ENCODE measurements around the gene TRAF3IP1.
"Not testable (repeated sequence)": the region's sequence is repeated elsewhere in the genome, so short reads cannot be mapped to it uniquely, and the experiment has no call there.

Gene TRAF3IP1

GRCh38 chr2:238313991-238314350, 6.3 kb upstream of the TRAF3IP1 start:
- TF ChIP-seq, protein P1, sequence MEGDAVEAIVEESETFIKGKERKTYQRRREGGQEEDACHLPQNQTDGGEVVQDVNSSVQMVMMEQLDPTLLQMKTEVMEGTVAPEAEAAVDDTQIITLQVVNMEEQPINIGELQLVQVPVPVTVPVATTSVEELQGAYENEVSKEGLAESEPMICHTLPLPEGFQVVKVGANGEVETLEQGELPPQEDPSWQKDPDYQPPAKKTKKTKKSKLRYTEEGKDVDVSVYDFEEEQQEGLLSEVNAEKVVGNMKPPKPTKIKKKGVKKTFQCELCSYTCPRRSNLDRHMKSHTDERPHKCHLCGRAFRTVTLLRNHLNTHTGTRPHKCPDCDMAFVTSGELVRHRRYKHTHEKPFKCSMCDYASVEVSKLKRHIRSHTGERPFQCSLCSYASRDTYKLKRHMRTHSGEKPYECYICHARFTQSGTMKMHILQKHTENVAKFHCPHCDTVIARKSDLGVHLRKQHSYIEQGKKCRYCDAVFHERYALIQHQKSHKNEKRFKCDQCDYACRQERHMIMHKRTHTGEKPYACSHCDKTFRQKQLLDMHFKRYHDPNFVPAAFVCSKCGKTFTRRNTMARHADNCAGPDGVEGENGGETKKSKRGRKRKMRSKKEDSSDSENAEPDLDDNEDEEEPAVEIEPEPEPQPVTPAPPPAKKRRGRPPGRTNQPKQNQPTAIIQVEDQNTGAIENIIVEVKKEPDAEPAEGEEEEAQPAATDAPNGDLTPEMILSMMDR (IDR thresholded peaks at IDR 0.05; ENCODE audit: borderline replicate concordance, control extremely low read depth, extremely low read depth, insufficient read depth, missing control alignments): no peak
- in situ Hi-C loops (cut with MboI; ENCODE audit: low sequenced_read_pairs, unreplicated experiment): no loop called here
- no peak for DNase-seq (ENCODE audit: low spot score)

- TF ChIP-seq, protein P1 (IDR thresholded peaks at IDR 0.05; ENCODE audit: borderline replicate concordance, control extremely low read depth, extremely low read depth, insufficient read depth, missing control alignments): no peak
- in situ Hi-C loops (cut with MboI; ENCODE audit: low sequenced_read_pairs, unreplicated experiment): no loop called here
- no peak for DNase-seq (ENCODE audit: low spot score)
These were observed 5.7 kb upstream of the TRAF3IP1 start for GRCh38 chr2:238314576-238314975.

DNA sequence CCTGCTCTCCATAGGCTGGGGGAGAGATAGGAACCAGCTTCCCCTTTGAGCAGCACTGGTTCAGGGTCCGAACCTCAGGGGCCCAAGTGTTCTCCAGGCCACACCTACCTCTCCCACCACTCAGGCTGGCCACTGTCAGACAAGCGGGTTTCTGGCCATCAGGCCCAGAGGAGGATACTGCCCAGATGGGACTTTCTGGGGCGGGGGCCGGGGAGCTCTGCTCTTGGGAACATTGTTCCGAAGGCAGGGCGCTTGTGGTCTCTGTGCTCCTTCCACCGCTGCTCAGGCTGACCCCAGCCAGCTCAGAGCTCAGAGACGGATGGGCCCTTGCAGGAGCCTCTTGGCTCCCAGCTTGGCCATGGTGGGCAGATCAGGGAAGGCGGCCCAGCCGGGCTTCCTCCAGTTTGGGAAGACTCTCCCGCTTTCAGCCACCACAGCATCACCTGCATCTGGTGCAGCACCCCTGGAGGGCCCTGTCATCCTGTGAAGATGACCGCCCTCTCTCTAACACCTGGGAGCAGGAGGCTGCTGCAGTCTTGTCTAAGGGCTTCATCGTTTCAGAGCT, 5.2 kb upstream of the TRAF3IP1 start:
- TF ChIP-seq, protein P1 (IDR thresholded peaks at IDR 0.05; ENCODE audit: borderline replicate concordance, control extremely low read depth, extremely low read depth, insufficient read depth, missing control alignments): no peak
- in situ Hi-C loops (cut with MboI; ENCODE audit: low sequenced_read_pairs, unreplicated experiment): no loop called here
- DNase-seq (ENCODE audit: low spot score): no peak

- in situ Hi-C loops (cut with MboI; ENCODE audit: low sequenced_read_pairs, unreplicated experiment): no loop called here
- TF ChIP-seq, protein P1 (IDR thresholded peaks at IDR 0.05; ENCODE audit: borderline replicate concordance, control extremely low read depth, extremely low read depth, insufficient read depth, missing control alignments): no peak
- no peak for DNase-seq (ENCODE audit: low spot score)
These were observed 447 bp downstream of the TRAF3IP1 start for GRCh38 chr2:238320648-238321281.

DNA sequence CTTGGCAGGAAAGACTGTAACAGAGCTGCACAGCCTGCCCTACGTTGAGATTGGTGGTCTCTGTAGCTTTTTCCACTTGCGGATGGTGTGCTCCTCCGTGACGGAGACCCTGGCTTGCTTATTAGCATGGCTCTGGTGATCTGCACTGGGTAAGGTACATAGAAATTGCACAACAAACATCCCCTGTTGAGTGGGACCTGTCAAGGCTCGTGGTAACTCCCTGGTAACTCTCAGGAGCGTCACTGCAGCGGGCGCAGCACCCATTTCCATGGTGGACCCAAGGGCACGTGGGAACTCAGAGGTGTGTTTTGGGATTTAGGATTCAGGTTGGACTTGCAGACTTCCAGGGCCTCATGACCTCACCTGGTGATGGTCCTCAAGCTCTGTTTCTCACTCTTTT, 1.1 kb downstream of the TRAF3IP1 start:
- DNase-seq (ENCODE audit: low spot score): no peak
- in situ Hi-C loops (cut with MboI; ENCODE audit: low sequenced_read_pairs, unreplicated experiment): no loop called here
- TF ChIP-seq, protein P1 (IDR thresholded peaks at IDR 0.05; ENCODE audit: borderline replicate concordance, control extremely low read depth, extremely low read depth, insufficient read depth, missing control alignments): no peak

DNA sequence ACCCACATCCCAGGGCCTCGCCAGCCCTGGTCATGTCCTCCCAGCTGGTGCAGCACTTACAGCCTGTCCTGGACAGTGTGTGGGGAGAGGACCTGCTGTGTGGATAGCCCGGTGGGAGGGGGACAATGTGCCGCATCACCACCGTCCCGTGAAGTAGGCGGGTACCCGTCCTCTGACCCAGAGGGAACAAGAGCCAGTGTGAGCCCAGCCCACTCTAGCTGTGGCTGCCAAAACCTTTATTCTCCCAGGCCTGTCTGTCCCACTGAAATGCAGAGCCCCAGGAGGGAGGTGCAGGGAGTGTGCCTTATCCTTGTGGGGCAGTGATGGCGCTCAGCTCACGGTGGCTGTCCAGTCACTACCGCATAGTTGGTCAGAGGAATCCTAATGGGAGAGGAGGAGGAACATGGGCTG, 1.7 kb downstream of the TRAF3IP1 start:
- no peak for DNase-seq (ENCODE audit: low spot score)

DNA sequence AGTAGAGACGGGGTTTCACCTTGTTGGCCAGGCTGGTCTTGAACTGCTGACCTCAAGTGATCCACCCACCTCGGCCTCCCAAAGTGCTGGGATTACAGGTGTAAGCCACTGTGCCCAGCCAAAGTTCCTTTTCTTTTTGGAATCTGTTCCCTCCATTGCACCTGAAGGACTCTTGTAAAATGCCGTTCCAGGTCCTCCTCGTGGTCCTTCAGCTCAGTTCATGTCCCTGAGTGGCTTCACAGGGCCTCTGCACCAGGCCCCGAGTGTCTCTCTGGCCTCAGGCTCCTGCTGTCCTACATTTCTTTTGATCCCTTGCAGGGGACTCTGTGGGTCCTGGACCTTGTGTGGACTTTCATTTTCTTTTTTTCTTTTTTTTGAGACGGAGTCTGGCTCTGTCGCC, 3.9 kb downstream of the TRAF3IP1 start:
- in situ Hi-C loops (cut with MboI; ENCODE audit: low sequenced_read_pairs, unreplicated experiment); DNase-seq (ENCODE audit: low spot score): not testable (repeated sequence)

More for the DNA sequence above, 1.7 kb downstream of the TRAF3IP1 start:
- in situ Hi-C loops (cut with MboI; ENCODE audit: low sequenced_read_pairs, unreplicated experiment): no loop called here
- TF ChIP-seq, protein P1 (IDR thresholded peaks at IDR 0.05; ENCODE audit: borderline replicate concordance, control extremely low read depth, extremely low read depth, insufficient read depth, missing control alignments): no peak
